Stimulated activated CD4-positive, alpha-beta T cell treated with anti-CD3 and anti-CD28 coated beads, Interleukin-4, amount 100 ng/mL, for 1 hour (primary cell): ENCODE measurements around the gene EMID1.
A peak's percentile ranks its signal among the peaks of the same experiment; 100 is the strongest.

Experiments
- DNase-seq: peaks from one replicate; pipeline ENCODE4 v3.0.0-alpha.2; 2020

EMID1 gene

DNA sequence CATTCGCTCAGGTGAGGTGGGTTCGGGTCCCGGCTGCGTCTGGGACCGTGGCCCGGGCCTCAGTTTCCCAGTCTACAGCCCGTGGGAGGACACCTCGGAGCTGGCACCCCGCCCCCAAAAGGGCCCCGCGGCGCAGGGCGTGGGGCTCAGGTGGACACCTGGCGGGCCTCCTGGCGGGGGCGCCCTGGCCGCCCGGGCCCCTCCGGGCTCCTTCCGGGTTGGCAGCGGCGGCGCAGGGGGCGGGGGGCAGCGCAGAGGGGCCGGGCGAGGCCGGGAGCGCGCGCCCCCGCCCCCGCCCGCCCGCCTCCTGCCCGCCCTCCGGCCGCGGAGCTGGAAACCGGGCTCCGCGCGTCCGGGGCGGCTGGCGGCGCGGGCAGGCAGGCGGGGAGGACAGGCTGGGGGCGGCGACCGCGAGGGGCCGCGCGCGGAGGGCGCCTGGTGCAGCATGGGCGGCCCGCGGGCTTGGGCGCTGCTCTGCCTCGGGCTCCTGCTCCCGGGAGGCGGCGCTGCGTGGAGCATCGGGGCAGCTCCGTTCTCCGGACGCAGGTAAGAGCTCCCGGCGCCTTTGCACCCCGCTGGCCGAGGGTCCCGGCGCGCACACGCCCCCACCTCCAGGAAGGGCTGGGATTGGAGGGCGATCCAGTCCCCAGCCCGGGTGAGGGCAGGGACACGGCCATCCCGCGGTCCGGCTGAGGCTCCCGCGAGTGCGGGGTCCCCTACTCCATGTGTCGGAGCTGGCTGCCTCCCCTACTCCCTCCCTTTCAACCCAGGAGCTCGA lies at the start of gene EMID1:
Gene EMID1 (plus strand): TSS at position 303 of the 778 bp plus-strand sequence. CDS start 143 bp downstream, at position 446.
- DNase-seq = peak; percentile 22

- DNase-seq = no peak
These were observed 49.7 kb upstream of the EMID1 start for GRCh38 chr22:29155966-29156365.

- DNase-seq = no peak
These were observed 49.2 kb upstream of the EMID1 start for GRCh38 chr22:29156507-29156906.

- no peak for DNase-seq
These were observed 47.7 kb upstream of the EMID1 start for GRCh38 chr22:29157759-29158535.

DNA sequence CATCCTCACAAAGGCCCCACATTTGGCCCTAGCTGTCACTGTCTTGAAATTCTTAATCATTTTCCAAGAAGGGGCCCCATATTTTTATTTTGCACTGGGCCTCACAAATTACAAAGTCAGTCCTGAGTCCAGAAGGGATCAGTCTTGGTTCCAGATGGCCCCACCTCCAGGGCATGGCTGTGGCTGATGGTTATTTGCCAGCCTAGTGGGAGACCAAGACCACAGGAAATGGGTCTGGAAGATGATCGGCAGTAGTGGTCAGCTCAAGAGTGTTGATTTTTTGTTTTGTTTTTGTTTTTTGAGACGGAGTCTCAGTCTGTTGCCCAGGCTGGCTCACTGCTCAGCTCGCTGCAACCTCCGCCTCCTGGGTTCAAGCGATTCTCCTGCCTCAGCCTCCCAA lies 47.1 kb upstream of the EMID1 start:
- DNase-seq = no peak

DNA sequence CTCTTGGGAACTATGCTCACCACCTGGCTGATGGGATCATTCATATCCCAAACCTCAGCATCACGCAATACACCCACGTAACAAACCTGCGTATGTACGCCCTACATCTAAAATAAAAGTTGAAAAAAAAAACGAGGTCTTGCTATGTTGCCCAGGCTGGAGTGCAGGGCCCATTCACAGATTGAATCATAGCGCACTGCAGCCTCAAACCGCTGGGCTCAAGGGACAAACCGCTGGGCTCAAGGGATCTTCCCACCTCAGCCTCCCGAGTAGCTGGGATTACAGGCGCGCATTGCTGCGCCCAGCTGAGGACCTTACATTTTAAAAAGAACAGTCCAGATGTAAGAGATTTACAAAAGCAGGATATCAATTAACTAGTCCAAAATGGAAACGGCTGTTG lies 41.9 kb upstream of the EMID1 start:
- no peak for DNase-seq

DNA sequence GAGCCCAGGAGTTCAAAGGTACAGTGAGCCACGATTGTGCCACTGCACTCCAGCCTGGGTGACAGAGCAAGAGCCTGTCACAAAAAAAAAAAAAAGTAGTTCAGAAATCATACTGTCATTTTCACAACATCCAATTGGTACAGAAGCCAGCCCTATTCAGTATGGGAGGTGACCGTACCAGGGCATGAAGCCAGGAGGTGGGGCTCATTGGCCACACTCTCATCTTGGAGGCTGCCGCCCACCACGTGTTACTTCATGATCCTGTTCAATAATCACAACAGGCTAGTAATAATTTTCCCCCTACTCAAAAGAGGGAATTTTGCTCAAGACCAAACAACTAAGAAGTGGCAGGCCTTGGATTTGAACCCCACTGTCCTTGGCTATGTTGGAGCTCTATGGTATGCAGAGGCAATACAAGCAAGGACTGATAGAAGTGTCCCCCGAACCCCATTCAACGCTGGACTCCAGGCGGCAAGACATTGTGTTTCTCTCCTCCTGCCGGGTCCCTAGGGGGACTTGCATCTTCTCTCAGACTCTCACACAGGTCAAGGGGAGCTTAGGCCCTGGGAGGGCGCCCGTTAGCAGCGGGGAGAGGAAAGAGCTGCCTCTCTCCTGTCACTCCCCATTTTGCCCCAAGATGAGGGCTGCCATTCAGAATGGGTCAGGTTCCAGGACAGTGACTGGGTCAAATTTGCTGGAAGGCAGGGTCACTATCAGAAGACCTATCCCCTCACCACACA lies 40.2 kb upstream of the EMID1 start:
- DNase-seq = no peak

- no peak for DNase-seq
These were observed 39.5 kb upstream of the EMID1 start for GRCh38 chr22:29166180-29166579.

- DNase-seq = peak; percentile 27
These were observed 38.4 kb upstream of the EMID1 start for GRCh38 chr22:29167032-29167911.

GRCh38 chr22:29171721-29172120 lies 34.0 kb upstream of the EMID1 start:
- DNase-seq = no peak

GRCh38 chr22:29172216-29172615 lies 33.5 kb upstream of the EMID1 start:
- DNase-seq = no peak

DNA sequence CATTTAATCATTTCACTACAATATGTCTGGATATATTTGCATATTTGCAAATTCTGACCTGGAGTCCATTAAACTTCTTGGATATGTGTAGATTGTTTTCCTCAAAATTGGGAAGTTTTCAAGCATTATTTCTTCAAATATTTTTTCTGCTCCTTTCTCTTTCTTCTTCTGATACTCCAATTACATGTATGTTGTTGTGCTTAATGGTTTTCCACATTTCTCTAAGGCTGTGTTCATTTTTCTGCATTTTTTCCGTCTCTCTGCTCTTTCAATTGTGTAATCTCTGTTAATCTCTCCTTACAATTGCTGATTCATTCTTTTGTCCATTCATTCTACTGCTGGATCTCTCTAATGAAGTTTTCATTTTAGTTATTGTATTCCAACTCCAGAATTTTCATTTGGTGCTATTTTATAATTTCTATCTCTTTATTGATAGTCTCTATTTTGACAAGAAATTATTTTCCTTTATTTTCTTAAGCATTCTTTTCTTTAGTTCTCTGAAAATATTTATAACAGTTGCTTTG lies 30.3 kb upstream of the EMID1 start:
- DNase-seq = no peak

DNA sequence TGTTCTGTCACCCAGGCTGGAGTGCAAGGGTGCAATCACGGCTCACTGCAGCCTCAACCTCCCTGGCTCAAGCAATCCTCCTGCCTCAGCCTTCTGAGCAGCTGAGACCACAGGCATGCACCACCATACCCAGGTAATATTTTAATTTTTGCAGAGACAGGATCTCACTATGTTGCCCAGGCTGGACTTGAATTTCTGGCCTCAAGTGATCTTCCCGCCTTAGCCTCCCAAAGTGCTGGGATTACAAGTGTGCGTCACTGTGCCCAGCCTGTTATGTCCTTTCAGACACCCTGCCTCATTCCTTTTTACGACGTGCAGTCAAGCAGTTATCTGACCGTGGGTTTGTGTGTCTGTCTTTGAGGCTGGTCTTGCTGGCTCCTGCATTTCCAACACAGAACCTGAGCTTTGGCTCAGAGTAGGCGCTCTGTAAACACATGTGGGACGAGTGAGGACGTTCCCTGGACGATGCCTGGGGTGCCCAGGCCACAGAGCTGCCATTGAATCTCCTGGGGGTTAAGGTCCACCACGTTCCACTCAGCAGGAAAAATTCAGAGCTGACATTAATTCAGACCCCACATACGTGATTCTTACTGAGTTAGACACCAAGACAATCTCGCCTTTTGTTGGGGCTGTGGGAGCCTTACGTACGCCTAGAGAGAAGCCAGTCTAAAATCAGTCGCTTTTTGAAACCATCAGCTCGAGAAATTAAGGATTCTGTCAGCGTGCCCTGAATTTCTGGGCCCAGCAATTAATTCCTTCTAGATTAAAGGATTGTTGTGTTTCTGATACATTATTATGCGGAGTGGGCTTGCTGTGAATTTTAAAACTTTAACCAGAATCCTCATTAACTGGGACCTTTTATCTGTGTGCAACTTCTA lies 21.5 kb upstream of the EMID1 start:
- DNase-seq = no peak

GRCh38 chr22:29184849-29185490 lies 20.7 kb upstream of the EMID1 start:
- no peak for DNase-seq

DNA sequence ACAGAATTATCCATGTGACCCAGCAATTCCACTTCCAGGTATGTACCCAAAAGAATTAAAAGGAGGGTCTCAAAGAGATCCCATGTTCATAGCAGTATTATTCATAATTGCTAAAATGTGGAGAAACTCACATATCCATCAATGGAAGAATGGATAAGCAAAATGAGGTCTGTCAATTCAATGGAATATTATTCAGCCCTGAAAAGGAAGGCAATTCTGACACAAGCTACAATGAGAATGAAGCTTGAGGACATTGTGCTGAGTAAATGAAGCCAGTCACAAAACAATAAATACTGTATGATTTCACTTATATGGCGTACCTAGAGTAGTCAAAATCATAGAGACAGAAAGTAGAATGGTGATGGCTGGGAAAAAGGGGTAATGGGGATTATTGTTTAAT lies 19.4 kb upstream of the EMID1 start:
- DNase-seq = no peak

GRCh38 chr22:29187831-29188230 lies 17.9 kb upstream of the EMID1 start:
- DNase-seq = no peak

DNA sequence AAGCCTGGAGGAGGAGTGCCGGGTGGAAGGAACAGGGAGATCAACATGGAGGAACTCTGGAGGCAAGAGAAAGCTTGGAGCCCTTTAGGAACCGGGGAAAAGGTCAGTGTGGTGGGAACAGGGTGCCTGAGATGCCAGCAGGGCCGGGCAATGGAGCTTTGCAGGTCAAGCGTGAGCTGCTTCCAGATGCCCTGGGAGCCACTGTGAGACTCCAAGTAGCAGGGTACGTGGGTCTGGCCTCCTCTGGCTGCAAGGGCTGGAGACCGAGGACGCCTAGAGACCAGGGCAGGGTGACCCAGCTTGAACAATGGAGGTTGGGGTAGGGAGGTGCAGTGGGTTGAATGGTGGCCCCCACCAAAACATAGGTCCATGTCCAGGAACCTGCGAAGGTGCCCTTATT lies 15.6 kb upstream of the EMID1 start:
- DNase-seq = no peak

GRCh38 chr22:29190918-29191317 lies 14.8 kb upstream of the EMID1 start:
- no peak for DNase-seq

DNA sequence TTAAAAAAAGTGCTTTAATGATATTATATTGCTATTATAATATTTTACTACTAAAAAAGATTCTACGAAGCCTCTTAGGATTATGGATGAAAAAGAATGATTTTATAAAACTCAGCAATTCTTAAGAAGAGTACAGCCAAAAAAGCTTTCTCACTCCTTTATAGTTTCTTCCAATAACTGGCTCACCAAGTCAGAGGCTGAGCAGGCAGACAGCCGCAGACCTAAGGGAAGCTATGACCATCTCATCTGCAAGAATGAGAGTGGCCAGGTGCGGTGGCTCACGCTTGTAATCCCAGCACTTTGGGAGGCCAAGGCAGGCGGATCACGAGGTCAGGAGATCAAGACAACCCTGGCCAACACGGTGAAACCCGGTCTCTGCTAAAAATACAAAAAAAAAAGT lies 12.7 kb upstream of the EMID1 start:
- no peak for DNase-seq

DNA sequence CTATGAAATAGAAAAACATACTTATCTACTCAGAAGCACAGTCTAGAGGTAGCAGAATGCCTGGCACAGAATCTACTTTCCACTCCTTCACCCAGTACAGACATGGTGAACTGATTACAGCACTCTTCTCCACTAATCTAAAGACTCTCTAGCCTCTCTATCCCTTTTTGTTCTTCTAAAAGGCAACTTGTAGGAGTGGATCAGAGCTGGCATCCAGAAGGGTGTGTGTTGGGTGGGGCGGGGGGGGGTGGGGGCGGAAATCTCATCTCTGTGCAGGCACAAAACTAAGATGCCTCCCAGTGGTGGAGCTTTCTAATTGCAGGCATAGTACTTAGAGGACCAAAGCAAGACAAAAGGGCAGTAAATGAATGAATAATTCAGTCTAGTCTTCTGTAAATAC lies 11.5 kb upstream of the EMID1 start:
- DNase-seq = no peak
